ENCODE measurements around the gene MICAL3. TPM values are rescaled to one million over a fixed set of nuclear protein-coding genes. Genes with fewer than 3 reads are reported as not detected.
"Not testable (repeated sequence)": the region's sequence is repeated elsewhere in the genome, so short reads cannot be mapped to it uniquely, and the experiment has no call there.

The MICAL3 gene
- polyA plus RNA-seq, 2 of the 4 experiments (the other 2 are of a cell fraction): 20.5 to 30.1 TPM

DNA sequence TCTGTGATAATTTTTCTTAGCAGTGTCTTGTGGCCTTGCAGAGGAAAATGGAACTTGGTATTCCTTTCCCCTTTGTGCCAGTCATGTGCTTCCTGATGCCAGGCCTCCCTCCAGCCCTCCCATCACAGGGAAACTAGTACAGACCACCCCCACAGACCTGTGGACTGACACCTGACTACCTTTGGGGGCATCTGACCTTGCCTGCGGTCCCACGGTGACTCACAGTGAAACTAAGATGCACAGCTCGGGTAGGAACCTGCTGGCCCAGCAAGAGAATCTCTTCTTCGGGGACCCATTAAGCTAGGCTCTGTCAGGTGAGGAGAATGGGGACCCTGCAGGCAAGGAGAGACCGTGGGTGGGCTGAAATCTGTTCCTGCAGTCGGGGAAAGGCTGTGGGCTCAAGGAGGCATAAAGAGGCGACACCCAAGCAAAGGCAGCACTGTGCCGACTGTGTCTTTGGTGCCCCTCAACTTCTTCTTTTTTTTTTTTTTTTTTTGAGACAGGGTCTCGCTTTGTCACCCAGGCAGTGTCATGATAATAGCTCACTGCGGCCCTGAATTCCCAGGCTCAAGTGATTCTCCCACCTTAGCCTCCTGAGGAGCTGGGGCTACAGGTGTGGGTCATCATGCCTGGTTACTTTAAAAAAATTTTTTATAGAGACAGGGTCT, 32.6 kb upstream of the MICAL3 start (continued):
- TF ChIP-seq BCL3 (IDR thresholded peaks at IDR 0.05) (no peak), FOXS1 (CRISPR knock-in tag; IDR thresholded peaks at IDR 0.05) (no peak), RFX5 (IDR thresholded peaks at IDR 0.05) (no peak), MAX (IDR thresholded peaks at IDR 0.05) (no peak)

DNA sequence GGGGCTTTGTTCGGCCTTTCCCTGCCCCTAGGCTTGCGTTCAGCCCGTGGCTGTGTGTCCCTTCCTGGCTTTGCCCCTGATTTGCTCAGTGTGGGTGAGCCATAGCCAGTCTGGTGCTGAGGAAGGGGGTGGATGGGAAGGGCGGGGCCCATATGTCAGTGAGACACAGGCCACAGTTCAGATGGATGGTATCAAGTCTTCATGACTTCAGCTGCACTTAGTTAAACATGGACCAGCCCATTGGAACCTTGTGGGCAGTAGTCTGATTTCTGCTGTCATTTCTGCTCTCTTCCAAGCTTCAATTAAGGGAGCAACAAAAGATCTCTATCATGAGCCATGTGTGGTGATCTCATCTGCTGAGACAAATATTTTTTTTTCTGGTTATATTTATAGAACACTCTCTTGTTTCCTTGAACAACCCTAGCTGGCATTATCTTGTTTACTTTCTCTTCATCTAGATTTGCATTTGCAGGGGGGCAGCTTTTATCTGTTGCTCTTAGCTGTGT, 31.9 kb upstream of the MICAL3 start:
- FAIRE-seq: no peak
- Histone ChIP-seq H3K27ac (peak overlapping the region; percentile 87 to 95), H3K4me2 (peak overlapping the region; percentile 72), H3K4me3 (no peak overlapping the region), H3K4me1 (peaks cover 60% of the 10 kb centered on the region), H3K9me3 (no peaks in the 10 kb centered on the region)
- ATAC-seq: peak; percentile 62 to 79; a peak in 3 of 6 replicates
- ChIA-PET POLR2A (no interaction called here), CTCF (interaction anchor here (0.7 to 6.6 kb wide), 3 partner anchors 19 to 159 kb away, joined by 4 to 37 read pairs (median 6); no protein-coding TSS in a partner anchor)
- no peak for TF ChIP-seq MYC (IDR thresholded peaks at IDR 0.05; ENCODE audit: borderline replicate concordance, low read length)
- TF ChIP-seq TFCP2L1 (CRISPR knock-in tag; IDR thresholded peaks at IDR 0.05): no peak
- TF ChIP-seq RNF2 (IDR thresholded peaks at IDR 0.05; ENCODE audit: borderline replicate concordance, low read depth): no peak
- WGBS (ENCODE audit: missing lambda C conversion rate): 30% methylated on average over 4 of the region's 4 CpGs
- DNase-seq (ENCODE audit: low read depth in 1 of 2, low spot score in 1 of 2): peak in 1 of 2 experiments; percentile 44

DNA sequence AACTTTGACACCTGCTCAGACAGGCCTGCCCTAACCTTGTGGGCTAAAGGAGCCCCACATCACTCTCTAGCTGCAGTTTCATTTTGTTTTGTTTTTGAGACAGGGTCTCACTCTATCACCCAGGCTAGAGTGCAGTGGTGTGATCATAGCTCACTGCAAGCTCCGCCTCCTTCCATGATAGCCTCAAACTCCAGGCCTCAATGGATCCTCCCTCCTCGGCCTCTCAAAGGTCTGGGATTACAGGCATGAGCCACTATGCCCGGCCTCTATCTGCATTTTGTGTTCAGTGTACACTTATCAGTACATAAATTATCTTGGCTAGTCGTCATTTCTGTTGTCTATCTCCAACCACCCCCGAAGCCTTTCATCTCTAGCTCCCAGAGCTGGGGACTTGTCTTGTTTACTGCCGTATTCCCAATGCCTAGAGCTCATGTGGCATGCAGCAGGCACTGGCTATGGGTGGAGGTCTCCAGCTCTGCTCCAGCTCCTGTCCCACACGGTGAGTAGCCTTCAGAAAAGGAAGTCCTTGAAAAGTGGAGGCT, 31.3 kb upstream of the MICAL3 start:
- DNase-seq (ENCODE audit: low read depth in 1 of 2, low spot score in 1 of 2) (no peak), FAIRE-seq (no peak), ATAC-seq (no peak; a peak in 1 of 6 replicates)
- 81% methylated on average over 7 of the region's 7 CpGs for WGBS (ENCODE audit: missing lambda C conversion rate)
- POLR2A ChIA-PET: no interaction called here
- no peak for TF ChIP-seq FOSL2 (IDR thresholded peaks at IDR 0.05)
- TF ChIP-seq FOSL2 (CRISPR knock-in tag; IDR thresholded peaks at IDR 0.05): no peak
- TF ChIP-seq NPAS2 (CRISPR knock-in tag; IDR thresholded peaks at IDR 0.05; ENCODE audit: borderline replicate concordance): no peak
- TF ChIP-seq, protein P1, sequence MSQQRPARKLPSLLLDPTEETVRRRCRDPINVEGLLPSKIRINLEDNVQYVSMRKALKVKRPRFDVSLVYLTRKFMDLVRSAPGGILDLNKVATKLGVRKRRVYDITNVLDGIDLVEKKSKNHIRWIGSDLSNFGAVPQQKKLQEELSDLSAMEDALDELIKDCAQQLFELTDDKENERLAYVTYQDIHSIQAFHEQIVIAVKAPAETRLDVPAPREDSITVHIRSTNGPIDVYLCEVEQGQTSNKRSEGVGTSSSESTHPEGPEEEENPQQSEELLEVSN (IDR thresholded peaks at IDR 0.05; ENCODE audit: borderline replicate concordance, low read depth): no peak
- TF ChIP-seq NFE2L2 (conservative IDR thresholded peaks at IDR 0.05; ENCODE audit: low read length): no peak
- TF ChIP-seq JUN (IDR thresholded peaks at IDR 0.05): no peak
- TF ChIP-seq, protein P2, sequence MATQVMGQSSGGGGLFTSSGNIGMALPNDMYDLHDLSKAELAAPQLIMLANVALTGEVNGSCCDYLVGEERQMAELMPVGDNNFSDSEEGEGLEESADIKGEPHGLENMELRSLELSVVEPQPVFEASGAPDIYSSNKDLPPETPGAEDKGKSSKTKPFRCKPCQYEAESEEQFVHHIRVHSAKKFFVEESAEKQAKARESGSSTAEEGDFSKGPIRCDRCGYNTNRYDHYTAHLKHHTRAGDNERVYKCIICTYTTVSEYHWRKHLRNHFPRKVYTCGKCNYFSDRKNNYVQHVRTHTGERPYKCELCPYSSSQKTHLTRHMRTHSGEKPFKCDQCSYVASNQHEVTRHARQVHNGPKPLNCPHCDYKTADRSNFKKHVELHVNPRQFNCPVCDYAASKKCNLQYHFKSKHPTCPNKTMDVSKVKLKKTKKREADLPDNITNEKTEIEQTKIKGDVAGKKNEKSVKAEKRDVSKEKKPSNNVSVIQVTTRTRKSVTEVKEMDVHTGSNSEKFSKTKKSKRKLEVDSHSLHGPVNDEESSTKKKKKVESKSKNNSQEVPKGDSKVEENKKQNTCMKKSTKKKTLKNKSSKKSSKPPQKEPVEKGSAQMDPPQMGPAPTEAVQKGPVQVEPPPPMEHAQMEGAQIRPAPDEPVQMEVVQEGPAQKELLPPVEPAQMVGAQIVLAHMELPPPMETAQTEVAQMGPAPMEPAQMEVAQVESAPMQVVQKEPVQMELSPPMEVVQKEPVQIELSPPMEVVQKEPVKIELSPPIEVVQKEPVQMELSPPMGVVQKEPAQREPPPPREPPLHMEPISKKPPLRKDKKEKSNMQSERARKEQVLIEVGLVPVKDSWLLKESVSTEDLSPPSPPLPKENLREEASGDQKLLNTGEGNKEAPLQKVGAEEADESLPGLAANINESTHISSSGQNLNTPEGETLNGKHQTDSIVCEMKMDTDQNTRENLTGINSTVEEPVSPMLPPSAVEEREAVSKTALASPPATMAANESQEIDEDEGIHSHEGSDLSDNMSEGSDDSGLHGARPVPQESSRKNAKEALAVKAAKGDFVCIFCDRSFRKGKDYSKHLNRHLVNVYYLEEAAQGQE (IDR thresholded peaks at IDR 0.05): no peak
- TF ChIP-seq HDAC2 (IDR thresholded peaks at IDR 0.05): no peak
- H3K4me3 ChIP-seq: no peak overlapping the region
- peak overlapping the region; percentile 72 for H3K4me2 ChIP-seq
- peak overlapping the region; percentile 87 to 95 for H3K27ac ChIP-seq
- no peaks in the 10 kb centered on the region for H3K9me3 ChIP-seq
- H3K4me1 ChIP-seq: peaks cover 56% of the 10 kb centered on the region
- CTCF ChIA-PET: interaction anchor here (1.2 to 6.6 kb wide), 2 partner anchors 20 to 159 kb away, joined by 4 to 37 read pairs; no protein-coding TSS in a partner anchor

DNA sequence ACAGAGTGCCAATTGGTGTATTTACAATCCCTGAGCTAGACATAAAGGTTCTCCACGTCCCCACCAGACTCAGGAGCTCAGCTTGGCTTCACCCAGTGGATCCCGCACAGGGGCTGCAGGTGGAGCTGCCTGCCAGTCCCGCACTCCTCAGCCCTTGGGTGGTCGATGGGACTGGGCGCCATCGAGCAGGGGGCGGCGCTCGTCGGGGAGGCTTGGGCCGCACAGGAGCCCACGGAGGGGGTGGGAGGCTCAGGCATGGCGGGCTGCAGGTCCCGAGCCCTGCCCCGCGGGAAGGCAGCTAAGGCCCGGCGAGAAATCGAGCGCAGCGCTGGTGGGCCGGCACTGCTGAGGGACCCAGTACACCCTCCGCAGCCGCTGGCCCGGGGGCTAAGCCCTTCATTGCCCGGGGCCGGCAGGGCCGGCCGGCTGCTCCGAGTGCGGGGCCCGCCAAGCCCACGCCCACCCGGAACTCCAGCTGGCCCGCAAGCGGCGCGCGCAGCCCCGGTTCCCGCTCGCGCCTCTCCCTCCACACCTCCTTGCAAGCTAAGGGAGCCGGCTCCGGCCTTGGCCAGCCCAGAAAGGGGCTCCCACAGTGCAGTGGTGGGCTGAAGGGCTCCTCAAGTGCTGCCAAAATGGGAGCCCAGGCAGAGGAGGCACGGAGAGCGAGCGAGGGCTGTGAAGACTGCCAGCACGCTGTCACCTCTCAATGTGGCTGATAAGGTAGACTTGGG, 29.0 kb upstream of the MICAL3 start:
- H3K4me2 ChIP-seq; H3K4me3 ChIP-seq; H3K27ac ChIP-seq; FAIRE-seq; POLR2A ChIA-PET; DNase-seq (ENCODE audit: low read depth in 1 of 2, low spot score in 1 of 2); H3K9me3 ChIP-seq; ATAC-seq: not testable (repeated sequence)
- WGBS (ENCODE audit: missing lambda C conversion rate): 94% methylated on average over 4 of the region's 49 CpGs
- CTCF ChIA-PET: interaction anchor here (0.7 to 6.6 kb wide), 2 partner anchors 9 to 22 kb away, joined by 4 to 37 read pairs; no protein-coding TSS in a partner anchor
- H3K4me1 ChIP-seq: peaks cover 33% of the 10 kb centered on the region

DNA sequence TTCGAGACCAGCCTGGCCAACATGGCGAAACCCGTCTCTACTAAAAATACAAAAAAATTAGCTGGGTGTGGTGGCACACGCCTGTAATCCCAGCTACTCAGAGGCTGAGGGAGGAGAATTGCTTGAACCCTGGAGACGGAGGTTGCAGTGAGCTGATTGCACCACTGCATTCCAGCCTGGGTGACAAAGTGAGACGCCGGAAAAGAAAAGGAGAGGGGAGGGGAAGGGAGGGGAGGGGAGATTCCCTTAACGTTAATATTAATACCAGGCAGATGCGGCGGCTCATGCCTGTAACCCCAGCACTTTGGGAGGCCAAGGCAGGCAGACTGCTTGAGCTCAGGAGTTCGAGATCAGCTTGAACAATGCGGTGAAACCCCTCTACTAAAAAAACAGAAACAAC, 26.8 kb upstream of the MICAL3 start:
- POLR2A ChIA-PET; H3K4me2 ChIP-seq; H3K4me3 ChIP-seq; ATAC-seq; FAIRE-seq; H3K9me3 ChIP-seq; DNase-seq (ENCODE audit: low read depth in 1 of 2, low spot score in 1 of 2): not testable (repeated sequence)
- Histone ChIP-seq H3K27ac (peak overlapping the region in 1 of 2 experiments; percentile 48; a peak in 2 of 6 replicates), H3K4me1 (peaks cover 10% of the 10 kb centered on the region)
- CTCF ChIA-PET: interaction anchor here (0.6 to 1.5 kb wide), 2 partner anchors 25 to 223 kb away, joined by 3 to 5 read pairs; no protein-coding TSS in a partner anchor
- 59% methylated on average over 12 of the region's 12 CpGs for WGBS (ENCODE audit: missing lambda C conversion rate)
